RWPE1 (cell line): ENCODE measurements around the gene MLN.

Source experiments
- CTCF ChIA-PET: fragments of 350-600 bp; sonication (Branson Sonifier 250); formaldehyde crosslinking; extraction: SDS; loops from one replicate; lab custom pipeline; 2021; lab: Yijun Ruan, JAX
- POLR2A ChIA-PET: fragments of 400-600 bp; formaldehyde crosslinking; extraction: SDS; loops from one replicate; lab custom pipeline; 2020; ENCODE audit warnings: antibody characterized with exemption; ENCODE audit not compliant: low non-redundant PET; lab: Yijun Ruan, JAX
- DNase-seq: peaks from one replicate; pipeline ENCODE4 v3.0.0; 2012; ENCODE audit warnings: low spot score
- H3K27ac ChIP-seq: fragments of 450-650 bp; 2 replicates; pipeline ENCODE4 v1.5.1; 2017
- CTCF ChIP-seq: fragments of 450-650 bp; conservative IDR thresholded peaks from 2 replicates; pipeline ENCODE4 v1.5.1; 2017; ENCODE audit warnings: low read depth, mild to moderate bottlenecking

MLN gene

DNA sequence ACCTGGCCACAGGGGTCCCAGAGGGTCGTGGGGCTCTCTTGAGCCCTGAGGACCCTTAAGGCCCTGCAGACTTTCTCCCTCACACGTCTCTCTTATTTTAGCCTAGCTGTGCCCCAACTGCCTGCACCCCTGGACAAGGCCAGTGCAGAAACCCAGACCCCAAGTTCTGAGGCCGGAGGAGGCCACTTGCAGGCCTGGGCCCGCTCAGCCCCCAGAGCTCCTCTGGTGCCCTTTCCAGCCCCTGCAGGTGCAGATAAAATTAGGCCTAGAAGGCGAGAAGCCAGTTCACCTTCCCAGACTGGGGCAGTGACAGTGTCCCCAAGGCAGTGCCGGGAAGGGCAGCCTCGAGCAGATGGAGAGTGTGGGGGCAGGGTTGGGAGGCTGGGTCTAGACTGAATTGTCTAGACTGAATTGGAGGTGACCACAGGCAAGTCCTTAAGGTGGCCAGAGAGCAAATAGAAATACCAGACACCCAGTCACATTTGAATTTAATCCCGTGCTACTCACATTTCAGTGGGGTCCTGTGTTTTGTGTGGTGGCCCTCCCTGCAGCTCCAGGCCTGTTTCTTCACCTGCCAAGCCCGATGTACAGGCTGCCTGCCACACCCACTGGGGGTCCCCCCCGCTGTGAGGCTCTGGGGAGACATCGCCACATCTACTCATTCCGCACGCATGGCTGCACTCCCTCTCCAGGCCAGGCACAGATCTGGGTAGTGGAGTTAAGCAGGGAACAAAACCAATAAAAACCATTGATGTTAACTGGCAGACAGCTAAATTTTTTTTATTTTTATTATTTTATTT, 48.5 kb downstream of the MLN start:
- DNase-seq: no peak
- ChIA-PET POLR2A (no interaction called here), CTCF (interaction anchor here (0.7 kb wide), 1 partner anchor 15 kb away, joined by 3 read pairs; no protein-coding TSS in a partner anchor)
- H3K27ac ChIP-seq: peak overlapping the region; percentile 13; the same call in 1 of the 2 replicates
- no peak for TF ChIP-seq CTCF

- ChIA-PET CTCF (no interaction called here), POLR2A (no interaction called here)
- TF ChIP-seq CTCF: no peak
- no peak for DNase-seq
- peak overlapping the region; percentile 95; the same call in 1 of the 2 replicates for H3K27ac ChIP-seq
Measured at GRCh38 chr6:33754222-33754621, 49.6 kb downstream of the MLN start.

- ChIA-PET POLR2A (no interaction called here), CTCF (interaction anchor here (1.0 to 2.1 kb wide), 2 partner anchors 9 to 52 kb away, joined by 3 to 8 read pairs; no protein-coding TSS in a partner anchor)
- TF ChIP-seq CTCF: no peak
- peak overlapping the region; percentile 95 for H3K27ac ChIP-seq
- no peak for DNase-seq
Measured at GRCh38 chr6:33752646-33753015, 51.2 kb downstream of the MLN start.

- TF ChIP-seq CTCF: no peak
- H3K27ac ChIP-seq: peak overlapping the region; percentile 95
- ChIA-PET CTCF (interaction anchor here (1.0 to 2.1 kb wide), 3 partner anchors 10 to 275 kb away, joined by 3 to 8 read pairs (median 3); no protein-coding TSS in a partner anchor), POLR2A (no interaction called here)
- no peak for DNase-seq
Measured at GRCh38 chr6:33751771-33752645, 51.8 kb downstream of the MLN start.

- ChIA-PET CTCF (interaction anchor here (0.6 to 2.1 kb wide), 6 partner anchors 11 to 319 kb away, joined by 3 to 8 read pairs (median 4); no protein-coding TSS in a partner anchor), POLR2A (no interaction called here)
- no peak for DNase-seq
- peak overlapping the region; percentile 95 for H3K27ac ChIP-seq
- TF ChIP-seq CTCF: no peak
Measured at GRCh38 chr6:33750244-33750991, 53.4 kb downstream of the MLN start.

GRCh38 chr6:33749401-33749800, 54.4 kb downstream of the MLN start:
- no peak for DNase-seq
- POLR2A ChIA-PET: no interaction called here
- TF ChIP-seq CTCF: no peak
- CTCF ChIA-PET: no interaction called here
- H3K27ac ChIP-seq: peak overlapping the region; percentile 95
